Tongue (tissue), 2 donors: ENCODE data around the gene DSCAML1. TPM values are rescaled to one million over a fixed set of nuclear protein-coding genes. Genes with fewer than 3 reads are reported as not detected.

ENCODE experiments used
- DNase-seq: peaks from one replicate; pipeline ENCODE4 v3.0.0-alpha.2; 2015
- total RNA-seq: library from RNA; depleted of rRNA; stranded (reverse); fragments of >200 nt; gene quantifications from one replicate; pipeline ENCODE4 v1.2.3, GENCODE V29; 2014

The DSCAML1 gene
- total RNA-seq, 1 donor from 2014 or later = 0.31 TPM

DNA sequence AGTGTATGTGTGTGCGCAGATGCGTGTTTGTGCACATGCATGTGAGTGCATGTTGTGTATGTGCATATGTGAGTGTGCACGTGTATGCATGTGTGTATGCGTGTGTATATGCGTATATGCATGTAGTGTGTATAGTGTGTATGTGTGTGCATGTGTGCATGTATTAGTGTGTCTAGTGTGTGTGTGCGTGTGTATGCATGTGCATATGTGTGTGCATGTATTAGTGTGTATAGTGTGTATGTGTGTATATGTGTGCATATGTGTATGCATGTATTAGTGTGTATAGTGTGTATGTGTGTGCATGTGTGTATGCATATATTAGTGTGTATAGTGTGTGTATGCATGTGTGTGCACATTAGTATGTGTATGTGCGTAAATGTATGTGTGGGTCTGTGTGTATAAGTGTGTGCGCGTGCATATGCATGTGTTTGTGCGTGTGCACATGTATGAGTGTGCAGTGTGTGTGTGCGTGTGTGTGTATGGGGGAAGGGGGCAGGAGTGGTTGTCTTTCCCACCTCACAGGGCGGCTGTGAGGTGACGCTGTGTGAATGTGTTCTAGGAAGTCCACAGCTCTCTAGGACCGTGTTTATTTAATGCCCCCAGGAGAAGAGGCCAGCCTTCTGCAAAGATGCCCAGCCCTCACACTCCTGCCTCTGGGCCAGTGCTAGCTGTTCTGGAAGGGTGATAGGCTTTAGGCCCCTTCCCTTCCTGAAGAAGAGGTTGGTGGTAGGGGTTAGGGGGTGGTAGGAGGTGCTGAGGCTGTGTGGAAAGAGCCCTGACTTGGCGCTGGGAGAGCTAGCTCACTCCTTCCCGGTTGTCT lies 354.8 kb downstream of the DSCAML1 start:
- no peak for DNase-seq

DNA sequence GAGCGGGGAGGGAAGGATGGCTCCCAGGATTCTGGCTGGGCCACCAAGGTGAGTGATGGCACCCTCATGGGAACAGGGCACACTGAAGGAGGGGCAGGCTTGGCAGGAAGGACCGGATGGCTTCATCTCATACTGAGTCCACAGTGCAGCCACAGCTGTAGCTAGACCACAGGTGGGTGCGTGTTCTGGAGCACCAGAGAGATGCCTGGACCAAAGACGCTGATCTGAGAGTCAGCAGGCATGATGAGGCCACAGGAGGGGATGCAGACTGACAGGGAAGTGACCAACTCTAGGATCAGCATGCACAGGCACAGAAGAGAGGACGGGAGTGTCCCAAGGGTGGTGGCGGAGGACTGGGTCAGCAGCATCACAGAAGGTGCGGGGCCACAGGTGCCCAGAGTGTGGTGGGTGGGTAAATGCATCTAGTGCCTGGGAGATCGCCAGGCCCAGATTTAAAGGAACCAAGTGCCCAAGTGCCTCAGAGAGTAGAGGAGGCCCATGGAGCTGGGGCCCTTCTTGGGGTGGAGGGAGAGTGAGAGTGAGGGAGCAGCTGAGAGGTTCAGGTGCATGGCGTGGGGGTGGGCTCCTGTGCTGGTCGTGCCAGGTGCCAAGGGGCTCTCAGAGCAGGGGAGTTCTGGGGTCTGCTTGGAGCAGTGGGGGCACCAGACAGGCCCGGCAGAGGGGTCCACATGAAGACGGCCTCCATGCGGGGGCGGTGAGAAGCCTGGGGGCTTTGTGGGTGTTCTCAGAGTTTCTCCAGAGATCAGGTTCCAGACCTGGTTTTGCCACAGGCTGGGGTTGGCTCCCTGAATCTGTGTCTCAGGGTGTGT lies 355.7 kb downstream of the DSCAML1 start:
- DNase-seq = no peak

DNA sequence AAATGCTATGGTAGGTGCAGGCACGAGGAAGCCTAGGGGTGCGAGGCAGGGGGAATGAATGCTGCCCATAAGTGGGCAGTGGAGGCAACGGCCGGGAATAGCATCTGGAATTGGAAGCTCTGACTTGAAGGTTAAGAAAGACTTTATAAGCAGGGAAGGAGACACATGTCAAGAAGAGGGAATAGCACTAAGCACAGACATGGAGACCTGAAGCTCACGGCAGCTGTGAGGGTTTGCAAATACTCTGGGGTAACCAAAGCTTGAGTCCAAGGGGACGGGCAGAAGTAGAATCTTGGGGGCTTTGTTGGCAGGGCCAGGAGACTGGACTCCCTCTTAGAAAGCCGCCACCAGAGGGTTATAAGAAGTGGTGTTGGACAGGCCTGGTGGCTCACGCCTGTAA lies 356.8 kb downstream of the DSCAML1 start:
- no peak for DNase-seq

DNA sequence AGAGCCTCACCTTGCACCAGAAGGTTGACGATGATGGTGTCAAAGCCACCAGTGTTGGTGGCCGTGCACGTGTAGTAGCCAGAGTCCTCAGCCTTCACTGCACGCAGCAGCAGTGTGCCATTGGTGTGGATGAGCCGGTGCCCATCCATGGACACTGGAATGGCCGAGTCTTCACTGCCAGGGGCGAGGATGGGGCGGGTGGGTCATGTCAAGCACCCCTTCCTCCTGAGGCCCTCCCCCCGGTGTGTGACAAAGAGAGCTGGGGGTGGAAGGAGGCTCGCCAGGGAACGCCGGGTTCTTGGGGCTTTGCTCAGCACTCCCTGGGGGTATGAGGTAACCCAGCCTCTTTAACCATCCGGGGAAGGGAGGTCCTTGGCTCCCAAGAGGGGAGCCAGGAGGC lies 357.8 kb downstream of the DSCAML1 start:
- no peak for DNase-seq

DNA sequence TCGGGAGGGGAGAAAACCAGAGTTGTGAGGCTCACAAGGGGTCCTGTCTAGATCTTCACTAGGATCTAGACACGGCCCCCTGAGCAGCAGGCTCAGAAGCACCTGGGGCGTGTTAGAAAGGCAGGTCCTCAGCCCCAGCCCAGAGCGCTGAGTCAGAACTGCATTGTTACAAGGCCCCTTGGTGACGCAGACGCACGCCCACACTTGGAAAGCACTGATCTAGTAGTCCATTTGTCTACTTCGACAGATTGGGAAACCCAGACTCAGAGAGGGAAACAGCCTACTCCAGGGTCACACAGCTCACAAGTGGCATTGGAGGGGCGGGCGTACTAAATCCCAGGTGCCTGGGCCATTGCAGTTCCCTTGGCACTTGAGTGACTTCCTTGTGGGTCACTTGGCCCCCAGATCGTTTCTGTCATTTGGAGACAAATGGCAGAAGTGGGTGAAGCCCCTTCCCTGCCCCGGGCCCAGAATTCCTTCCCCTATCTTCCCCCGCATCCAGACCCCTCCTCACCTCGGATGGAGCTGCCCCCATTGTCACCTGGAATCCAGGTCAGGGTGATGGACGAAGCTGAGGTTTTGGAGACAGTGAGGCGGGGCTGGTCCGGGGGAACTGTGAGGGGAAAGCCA lies 358.5 kb downstream of the DSCAML1 start:
- DNase-seq = no peak

DNA sequence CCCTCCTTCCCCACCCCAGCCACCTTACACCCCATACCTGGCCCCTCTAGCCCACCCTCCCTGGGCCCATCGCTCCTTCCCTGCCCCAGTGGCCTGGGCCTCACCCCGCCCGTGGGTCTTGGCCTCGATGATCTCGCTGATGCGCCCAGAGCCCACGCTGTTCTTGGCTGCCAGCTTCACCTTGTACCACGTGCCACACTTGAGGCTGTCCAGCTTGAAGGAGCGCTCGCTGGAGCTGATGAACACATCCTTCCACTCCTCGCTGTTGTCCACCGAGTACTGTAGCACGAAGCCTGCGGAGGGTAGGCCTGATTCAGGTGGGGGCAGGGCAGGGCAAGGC lies 359.3 kb downstream of the DSCAML1 start:
- no peak for DNase-seq

DNA sequence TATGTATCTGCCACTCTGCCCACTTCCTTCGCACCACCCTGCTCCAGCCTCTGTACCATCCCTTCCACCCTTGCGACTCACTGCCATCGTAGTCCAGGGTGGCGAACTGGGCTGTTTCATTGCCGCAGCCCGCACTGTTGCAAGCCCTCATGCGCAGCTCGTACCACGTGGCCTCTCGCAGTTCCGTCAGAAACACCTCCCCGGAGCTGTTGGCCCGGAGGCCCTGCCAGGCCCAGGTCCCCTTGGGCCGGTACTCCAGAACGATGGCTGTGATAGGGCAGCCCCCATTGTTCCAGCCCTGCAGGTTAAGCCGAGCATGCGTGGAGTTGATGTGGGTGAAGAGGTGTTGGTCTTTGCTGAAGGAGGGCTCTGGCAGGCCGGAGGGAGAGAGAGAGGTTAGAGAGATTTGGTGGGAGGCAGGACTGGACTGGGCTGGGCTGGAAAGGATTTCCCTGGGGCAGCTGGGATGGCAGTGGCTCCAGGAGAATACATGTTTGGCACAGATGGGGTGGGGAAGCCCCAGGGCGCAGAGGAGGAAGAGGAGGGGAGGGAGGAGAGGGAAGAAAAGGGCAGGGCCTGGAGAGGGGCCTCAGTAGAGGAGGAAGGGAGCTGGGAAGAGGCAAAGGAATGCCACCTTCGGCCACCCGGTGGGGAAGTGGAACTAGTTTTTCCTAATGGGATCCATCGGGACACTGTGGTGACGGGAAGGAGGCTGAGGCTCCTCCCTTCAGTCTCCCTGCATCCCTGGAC lies 359.8 kb downstream of the DSCAML1 start:
- DNase-seq = no peak

DNA sequence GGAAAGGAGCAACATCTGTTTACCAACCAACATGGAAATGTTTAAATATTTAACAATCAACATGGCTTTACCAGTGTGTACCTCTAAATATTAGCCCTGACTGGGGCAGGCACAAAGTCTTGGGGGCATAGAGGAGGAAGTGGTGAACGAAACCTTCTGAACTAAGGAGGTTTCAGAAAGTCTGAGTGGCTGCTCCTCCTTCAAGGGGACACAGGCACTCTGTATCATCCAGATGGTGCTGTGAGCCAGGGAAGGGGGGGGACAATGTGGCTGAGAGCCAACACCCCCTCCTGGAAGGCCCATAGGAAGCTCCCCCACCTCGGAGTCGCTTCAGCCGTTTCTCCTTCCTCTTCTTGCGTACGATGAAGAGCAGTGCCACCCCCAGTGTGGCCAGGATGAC lies 361.7 kb downstream of the DSCAML1 start:
- no peak for DNase-seq

DNA sequence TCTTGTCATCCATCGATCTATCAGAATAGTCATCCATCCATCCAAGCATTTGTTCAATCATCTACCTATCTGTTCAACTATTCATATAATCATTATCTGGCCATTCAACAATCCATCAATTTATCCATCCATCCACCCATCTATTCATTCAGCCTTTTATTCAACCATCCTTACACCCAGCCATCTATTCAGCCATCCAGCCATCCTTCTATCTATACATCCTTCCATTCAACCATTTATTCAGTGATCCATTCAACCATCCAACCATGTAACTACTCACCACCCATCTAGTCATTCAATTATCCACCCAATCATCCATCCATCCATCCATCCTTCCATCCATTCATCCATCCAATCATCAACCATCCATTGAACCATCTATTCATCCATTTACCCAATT lies 362.5 kb downstream of the DSCAML1 start:
- no peak for DNase-seq

DNA sequence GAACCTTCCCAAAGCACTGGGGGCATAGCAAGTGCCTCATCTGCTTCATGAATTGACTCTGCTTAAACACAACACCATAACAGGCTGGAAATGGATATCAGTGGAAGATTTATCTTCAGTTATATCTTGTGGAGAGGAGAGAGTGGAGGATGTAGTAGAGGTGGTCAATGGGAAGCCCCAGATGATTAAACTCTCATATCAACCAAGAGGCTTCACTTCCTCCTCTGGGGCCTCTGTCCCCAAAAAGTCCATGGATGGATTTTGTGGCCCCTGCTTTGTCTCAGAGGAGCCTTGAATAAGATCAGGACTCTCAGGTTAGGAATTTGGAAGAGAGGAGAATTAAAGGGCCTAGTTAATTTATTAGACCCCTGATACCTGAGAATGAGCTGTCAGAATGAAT lies 363.3 kb downstream of the DSCAML1 start:
- no peak for DNase-seq

DNA sequence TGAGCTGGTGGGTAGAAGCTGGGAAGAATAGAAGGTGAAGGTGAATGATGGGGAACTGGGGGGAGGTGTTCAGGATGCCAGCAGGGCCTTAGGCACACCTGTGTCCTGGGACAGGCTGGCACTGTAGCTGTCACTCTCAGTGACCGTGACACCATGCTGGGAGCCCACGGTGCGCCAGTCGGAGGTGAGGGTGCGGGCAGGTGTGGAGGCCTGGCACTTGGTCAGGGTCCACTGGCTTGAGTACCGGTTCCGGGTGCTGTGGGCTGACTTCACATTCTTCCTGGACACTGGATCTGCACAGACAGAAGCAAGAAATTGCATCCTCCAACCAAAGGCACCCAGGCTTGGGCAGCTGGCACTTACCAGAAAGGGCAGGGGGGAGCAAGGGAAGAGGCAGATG lies 365.6 kb downstream of the DSCAML1 start:
- no peak for DNase-seq

DNA sequence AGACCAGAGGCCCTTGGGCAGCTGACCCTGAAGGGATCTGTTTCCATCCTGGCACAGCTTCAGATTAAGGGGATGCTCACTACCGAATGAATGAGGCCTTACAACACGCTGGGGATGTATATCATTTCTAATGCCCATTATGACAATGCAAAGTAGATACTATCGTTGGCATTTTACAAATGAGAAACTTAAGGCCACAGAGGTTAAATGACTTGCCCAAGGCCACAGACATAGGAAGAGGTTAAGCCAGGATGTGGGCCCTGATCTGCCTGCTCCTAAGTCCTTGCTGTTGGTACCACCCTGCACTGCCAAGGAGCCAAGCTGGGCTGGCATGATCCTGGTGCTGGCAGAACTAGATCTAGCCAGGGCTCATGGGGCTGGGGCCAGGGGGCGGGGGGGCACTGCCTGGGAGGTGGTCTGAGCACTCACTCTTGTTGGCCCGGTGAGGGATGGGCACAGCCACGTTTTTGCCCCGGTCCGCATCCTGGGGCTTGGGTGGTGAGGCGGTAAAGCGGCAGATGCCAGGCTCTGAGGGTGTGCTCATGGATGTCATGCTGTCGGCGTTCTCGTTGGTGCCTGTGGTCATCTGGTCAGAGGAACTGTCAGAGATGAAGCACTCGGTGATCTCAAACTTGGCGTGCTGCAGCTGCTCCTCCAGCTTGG lies 366.6 kb downstream of the DSCAML1 start:
- no peak for DNase-seq

DNA sequence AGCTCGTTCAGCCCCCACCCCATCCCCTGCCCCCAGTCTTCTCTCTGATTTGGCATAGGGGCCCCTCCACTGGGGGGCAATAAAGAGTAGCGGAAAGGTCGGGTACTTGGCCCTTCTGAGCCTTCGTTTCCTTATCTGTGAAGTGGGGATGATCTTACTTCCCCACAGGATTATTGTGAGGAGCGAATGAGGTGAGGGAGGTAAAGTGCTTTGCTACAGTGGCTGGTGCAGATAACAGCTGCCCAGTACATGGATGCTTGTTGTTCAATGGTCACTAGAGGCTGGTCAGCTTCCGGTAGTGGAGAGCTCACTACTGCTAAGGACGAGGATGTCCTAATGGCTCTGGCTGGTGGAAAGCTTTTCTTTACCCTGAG lies 368.2 kb downstream of the DSCAML1 start:
- no peak for DNase-seq

DNA sequence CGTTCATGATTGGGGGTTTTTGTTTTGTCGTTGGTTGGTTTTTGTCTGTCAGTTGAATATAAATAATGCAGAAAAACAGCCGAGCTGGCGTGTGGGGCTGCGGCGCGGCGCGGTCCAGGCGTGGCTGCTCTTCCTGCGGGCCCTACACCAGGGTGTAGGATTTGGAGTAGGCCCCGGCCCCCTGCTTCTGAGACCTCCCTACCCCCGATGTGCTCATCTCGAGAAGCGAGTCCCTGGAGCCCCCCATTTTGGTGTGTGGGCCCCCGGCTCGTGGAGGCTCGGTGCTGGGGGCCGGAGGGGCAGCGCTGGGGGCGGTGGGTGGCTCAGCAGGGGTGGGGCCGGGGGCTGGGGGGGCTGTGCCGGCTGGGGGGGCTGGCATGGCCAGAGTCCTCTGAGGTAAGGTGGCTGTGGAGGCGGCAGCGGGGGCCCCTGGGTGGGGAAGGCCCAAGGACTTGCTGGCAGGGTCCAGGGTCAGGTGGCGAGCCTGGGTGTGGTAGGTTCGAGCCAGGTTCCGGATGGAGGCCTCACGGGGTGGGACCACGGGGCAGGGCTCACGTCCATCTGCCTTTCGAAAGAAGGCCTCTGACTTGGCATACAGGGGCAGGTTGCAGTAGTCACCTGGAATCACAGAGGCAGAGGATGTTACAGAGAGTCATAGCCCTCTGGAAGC lies 368.7 kb downstream of the DSCAML1 start:
- no peak for DNase-seq

DNA sequence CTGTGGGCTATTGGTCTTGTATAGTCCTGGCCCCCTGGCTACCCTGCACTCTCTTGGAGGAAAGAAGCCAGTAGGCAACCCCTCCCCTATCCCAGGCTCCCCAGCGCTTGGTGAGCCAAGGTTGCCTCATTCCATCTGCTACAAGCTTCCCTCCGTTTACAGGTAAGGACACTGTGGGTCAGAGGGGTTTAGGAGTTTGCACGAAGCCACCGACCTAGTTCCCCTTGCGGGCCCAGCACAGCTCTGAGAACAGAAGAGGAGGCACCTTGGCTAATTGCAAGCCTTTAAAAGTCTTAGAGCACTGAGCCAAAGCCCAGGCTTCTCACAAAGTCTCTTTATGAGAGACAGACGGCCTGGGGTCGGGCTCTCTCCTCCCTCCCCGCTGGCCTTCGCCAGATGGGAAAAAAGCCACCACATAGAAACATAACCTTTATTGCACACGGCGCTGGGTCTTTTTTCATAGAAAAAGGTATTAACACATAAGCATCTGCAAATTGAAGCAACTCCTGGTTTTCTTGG lies 369.6 kb downstream of the DSCAML1 start:
- peak; percentile 21 for DNase-seq

DNA sequence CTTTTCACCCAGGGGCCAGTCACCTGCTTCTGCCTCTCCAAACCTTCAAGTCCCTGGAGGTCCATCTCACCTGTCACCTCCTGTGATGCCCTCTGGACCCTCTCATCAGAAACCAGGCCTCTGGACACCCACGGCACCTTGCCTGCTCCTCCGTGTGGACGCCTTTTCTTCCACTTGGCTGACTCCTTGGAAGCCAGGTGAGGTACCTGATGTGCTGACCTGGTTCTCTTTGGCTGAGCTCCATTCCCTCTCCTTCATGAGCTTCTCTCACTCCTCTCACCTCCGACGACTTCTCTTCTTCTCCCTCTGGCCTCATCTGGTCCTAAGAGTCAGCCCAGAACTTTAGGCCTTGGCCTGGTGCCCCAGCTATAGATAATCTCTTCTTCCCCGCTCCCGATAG lies 370.1 kb downstream of the DSCAML1 start:
- no peak for DNase-seq

DNA sequence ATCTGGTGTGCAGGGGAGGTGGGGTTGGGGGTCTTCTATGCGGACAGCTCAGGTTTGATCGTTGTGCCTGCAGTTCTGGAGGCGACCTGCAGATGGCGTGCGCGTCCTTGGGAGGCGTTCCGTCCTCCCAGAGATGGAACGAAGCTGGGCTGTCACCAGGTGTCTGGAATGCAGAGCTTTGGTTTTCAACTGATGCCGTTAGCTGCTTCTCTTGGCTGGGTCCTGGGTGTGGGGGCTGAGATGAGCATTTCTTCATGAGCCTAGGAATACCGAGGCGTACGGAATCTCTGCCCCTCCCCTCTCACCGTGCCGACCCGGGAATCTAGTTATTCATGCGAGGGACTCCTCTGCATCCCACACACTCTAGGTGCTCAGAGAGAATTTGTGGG lies 370.7 kb downstream of the DSCAML1 start:
- peak; percentile 77 for DNase-seq

DNA sequence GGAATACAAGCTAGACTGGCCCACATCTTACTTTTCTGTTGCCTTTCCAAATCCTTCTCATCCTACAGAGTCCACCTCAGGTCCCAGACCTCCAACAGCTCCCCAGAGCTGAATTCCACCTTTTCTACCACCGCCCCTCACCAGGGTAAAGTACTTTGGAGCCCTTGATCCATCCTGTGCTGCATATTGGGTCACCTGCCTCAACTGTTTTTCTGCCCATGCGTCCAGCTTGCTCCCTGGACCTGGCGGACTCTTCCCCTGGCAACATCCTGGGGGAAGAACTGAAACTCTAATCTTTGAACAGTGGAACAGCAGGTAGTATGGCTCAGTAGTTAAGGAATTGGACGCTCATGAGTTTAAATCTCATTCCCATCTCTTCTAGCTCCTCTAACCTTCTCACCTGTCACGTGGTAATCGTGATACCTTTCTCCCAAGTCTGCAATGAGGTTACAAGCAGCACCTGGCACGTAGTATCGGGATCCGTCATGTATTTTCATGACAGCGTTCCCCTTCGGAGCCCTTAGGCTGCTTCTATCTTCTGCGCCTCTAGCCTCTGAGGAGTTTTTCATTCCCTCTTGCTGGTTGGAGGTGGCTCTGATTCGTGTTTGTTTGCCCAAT lies 371.2 kb downstream of the DSCAML1 start:
- DNase-seq = no peak

DNA sequence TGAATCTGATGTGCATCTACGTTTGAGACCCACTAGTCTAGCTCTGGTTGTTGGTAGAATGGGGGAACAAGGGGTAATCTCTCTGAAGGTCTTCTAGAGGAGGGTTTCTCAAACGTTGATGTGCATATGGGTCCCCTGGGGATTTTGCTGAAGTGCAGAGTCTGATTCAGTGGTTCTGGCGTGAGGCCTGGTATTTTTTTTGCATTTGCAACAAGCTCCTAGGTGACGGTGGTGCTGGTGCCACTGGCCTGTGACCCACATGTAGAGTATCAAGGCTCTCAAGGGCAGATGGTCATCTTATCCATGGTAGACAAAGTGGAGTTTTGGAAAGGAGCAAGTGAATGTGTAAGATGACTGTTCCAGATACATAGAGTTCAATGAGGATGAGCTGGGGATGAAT lies 372.2 kb downstream of the DSCAML1 start:
- DNase-seq = no peak

DNA sequence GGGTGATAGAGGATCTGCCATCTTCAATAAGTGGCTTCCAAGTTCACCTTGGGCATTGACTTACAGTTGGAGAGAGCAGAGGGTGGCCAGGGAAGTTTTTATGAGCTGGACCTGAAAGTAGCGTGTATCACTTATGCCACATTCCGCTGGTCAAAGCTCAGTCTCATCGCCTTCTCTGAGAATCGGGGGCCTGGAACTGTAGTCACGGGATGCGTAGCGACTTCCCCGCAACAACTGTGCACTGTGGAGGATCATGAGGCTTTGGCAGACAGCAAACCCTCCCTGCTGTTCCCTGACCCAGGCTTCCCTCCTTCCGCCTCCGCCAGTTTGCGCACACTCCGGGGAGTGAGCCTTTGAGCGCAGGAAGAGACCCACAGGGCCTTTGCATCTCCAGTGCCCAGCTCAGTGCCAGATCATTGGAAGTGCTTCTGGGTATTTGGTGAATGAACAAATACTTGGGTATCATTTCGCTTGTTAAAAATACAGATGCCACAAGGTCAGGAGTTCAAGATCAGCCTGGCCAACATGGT lies 373.9 kb downstream of the DSCAML1 start:
- DNase-seq = no peak

DNA sequence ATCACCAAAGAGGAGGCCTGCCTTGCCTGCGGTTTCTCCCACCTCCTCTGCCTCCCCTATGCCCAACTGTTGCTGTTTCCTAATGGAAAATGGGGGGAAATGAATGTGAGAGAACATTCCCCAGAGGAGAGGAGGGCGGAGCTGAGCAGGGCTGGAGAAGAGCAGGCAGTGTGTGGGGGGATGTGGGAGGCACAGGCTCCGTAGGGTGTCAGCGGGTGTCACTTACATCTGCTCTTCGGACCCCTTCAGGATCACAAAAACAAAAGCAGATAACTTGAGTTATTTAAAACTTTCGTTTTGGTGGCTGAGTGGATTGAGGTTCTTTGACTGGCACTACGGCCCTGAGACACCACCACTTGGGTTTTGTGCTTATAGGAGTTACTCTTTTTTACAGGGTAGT lies 375.5 kb downstream of the DSCAML1 start:
- no peak for DNase-seq
